DND-41 (cell line): ENCODE results near the gene ARHGAP8.
A peak's percentile ranks its signal among the peaks of the same experiment; 100 is the strongest.

Experiments
- ATAC-seq: fragments of 200-7000 bp; cut with Tn5 transposase; 3 replicates; pipeline ENCODE4 v1.9.1; 2021; ENCODE audit warnings: low read depth; ENCODE audit not compliant: insufficient read depth
- DNase-seq: peaks from one replicate; pipeline ENCODE4 v3.0.0-alpha.2; 2020
- H2AFZ ChIP-seq: 2 replicates; pipeline ENCODE4 v1.6.0; 2012; ENCODE audit warnings: low read depth, low read length
- H3K27ac ChIP-seq: 2 replicates; pipeline ENCODE4 v1.5.1; 2012; ENCODE audit warnings: low read length, inconsistent platforms
- H3K27me3 ChIP-seq: fragments of 200-600 bp; sonication (generic); 2 replicates; pipeline ENCODE4 v1.6.0; 2012; ENCODE audit warnings: low read length, mild to moderate bottlenecking, inconsistent platforms; ENCODE audit not compliant: insufficient read depth, poor library complexity
- H3K36me3 ChIP-seq: 2 replicates; pipeline ENCODE4 v1.5.1; 2012; ENCODE audit warnings: low read length, inconsistent platforms; ENCODE audit not compliant: insufficient read depth
- H3K4me1 ChIP-seq: 2 replicates; pipeline ENCODE4 v1.5.1; 2012; ENCODE audit warnings: mild to moderate bottlenecking, low read length; ENCODE audit not compliant: insufficient read depth
- H3K4me2 ChIP-seq: 2 replicates; pipeline ENCODE4 v1.6.0; 2012; ENCODE audit warnings: mild to moderate bottlenecking, moderate library complexity, low read length, inconsistent platforms; ENCODE audit not compliant: insufficient read depth
- H3K4me3 ChIP-seq, 2 experiments: fragments of 200-600 bp in 1 of 2; shearing (Covaris generic) in 1 of 2; 2 replicates each; pipeline ENCODE4 v1.5.1; 2012 to 2016; ENCODE audit warnings: inconsistent platforms in 2 of 2, low read length in 2 of 2, mild to moderate bottlenecking in 2 of 2, low read depth in 1 of 2, moderate library complexity in 1 of 2
- H3K79me2 ChIP-seq: 2 replicates; pipeline ENCODE4 v1.6.0; 2012; ENCODE audit warnings: low read length, inconsistent platforms; ENCODE audit not compliant: insufficient read depth
- H3K9ac ChIP-seq: 2 replicates; pipeline ENCODE4 v1.6.0; 2012; ENCODE audit warnings: low read depth, mild to moderate bottlenecking, inconsistent platforms, low read length, moderate library complexity
- H3K9me3 ChIP-seq: 2 replicates; pipeline ENCODE4 v1.5.1; 2012; ENCODE audit warnings: low read length, moderate library complexity, mild to moderate bottlenecking, inconsistent platforms; ENCODE audit not compliant: insufficient read depth, severe bottlenecking
- H4K20me1 ChIP-seq: 2 replicates; pipeline ENCODE4 v1.6.0; 2012; ENCODE audit warnings: low read length; ENCODE audit not compliant: insufficient read depth
- EZH2 ChIP-seq: IDR thresholded peaks from 3 replicates; pipeline ENCODE4 v1.6.1; 2012; ENCODE audit warnings: borderline replicate concordance, low read depth, mild to moderate bottlenecking, moderate library complexity, low read length, inconsistent platforms; ENCODE audit not compliant: severe bottlenecking
- TF ChIP-seq, protein P1 (sequence below): IDR thresholded peaks from 2 replicates; pipeline ENCODE4 v1.5.1; 2012; ENCODE audit warnings: borderline replicate concordance, low read length, moderate library complexity, mild to moderate bottlenecking; ENCODE audit not compliant: poor library complexity, severe bottlenecking; ENCODE audit errors: extremely low read depth

ARHGAP8 gene

DNA sequence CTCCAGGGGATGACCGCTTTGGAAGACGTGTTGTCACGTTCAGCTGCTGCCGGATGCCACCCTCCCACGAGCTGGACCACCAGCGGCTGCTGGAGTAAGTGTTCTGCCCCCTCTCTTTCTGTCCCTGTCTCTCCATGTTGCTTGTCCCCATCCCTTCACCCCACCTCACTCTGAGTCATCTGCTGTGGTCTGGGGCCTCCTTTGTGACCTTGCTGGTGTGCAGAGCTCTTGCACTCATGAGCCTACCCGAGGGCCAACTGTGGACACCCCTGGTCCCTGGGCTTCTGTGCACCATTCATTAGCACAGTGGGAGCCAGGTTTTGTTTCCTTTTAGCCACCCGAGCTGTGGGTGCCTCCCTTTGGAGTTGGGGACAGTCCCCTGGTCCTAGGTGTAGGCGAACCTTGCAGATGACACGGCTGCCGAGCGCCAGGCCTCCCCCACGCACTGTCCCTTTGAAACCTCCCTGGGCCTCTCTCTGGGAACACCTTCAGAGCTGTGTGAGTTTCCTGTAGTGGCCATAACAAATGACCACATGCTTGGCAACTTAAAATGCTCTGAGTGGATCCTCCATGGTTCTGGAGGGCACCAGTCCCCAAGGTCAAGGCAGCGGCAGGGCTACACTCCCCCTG is 49.8 kb downstream of the ARHGAP8 start:
- no peak overlapping the region for H3K27ac ChIP-seq
- no peak overlapping the region for H3K4me3 ChIP-seq
- no peaks in the 10 kb centered on the region for H3K79me2 ChIP-seq
- no peak overlapping the region for H3K4me2 ChIP-seq
- H3K27me3 ChIP-seq, result peaks cover 10% of the 10 kb centered on the region
- H3K9ac ChIP-seq, result no peak overlapping the region
- H4K20me1 ChIP-seq, result peaks cover 19% of the 10 kb centered on the region
- no peaks in the 10 kb centered on the region for H3K9me3 ChIP-seq
- ATAC-seq (no peak), DNase-seq (no peak)
- no peaks in the 10 kb centered on the region for H3K36me3 ChIP-seq
- H3K4me1 ChIP-seq, result no peaks in the 10 kb centered on the region
- TF ChIP-seq EZH2, result no peak
- TF ChIP-seq, protein P1, sequence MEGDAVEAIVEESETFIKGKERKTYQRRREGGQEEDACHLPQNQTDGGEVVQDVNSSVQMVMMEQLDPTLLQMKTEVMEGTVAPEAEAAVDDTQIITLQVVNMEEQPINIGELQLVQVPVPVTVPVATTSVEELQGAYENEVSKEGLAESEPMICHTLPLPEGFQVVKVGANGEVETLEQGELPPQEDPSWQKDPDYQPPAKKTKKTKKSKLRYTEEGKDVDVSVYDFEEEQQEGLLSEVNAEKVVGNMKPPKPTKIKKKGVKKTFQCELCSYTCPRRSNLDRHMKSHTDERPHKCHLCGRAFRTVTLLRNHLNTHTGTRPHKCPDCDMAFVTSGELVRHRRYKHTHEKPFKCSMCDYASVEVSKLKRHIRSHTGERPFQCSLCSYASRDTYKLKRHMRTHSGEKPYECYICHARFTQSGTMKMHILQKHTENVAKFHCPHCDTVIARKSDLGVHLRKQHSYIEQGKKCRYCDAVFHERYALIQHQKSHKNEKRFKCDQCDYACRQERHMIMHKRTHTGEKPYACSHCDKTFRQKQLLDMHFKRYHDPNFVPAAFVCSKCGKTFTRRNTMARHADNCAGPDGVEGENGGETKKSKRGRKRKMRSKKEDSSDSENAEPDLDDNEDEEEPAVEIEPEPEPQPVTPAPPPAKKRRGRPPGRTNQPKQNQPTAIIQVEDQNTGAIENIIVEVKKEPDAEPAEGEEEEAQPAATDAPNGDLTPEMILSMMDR, result no peak
- H2AFZ ChIP-seq, result no peak overlapping the region

DNA sequence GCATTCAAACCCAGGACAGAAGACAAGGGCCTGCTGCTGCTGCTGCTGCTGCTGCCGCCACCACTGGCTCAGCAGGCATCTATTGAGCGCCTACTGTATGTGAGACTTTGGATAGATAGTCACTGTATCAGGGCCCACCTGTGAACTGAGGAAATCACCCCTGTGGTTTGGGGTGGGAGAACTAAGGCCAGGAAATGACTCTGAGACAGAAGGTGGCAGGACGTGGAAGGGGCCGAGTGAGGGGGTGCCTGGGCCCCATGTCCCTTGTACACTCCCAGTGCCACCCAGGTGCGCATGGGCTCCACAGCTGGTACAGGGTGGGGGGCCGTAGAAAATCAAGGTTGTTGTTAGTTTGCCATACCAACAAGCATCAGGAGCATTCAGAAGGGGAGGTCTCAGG is 50.6 kb downstream of the ARHGAP8 start:
- TF ChIP-seq, protein P1, result no peak
- no peak for TF ChIP-seq EZH2
- peaks cover 19% of the 10 kb centered on the region for H4K20me1 ChIP-seq
- no peak overlapping the region for H3K27ac ChIP-seq
- no peak for DNase-seq
- no peak overlapping the region for H3K4me2 ChIP-seq
- no peaks in the 10 kb centered on the region for H3K4me1 ChIP-seq
- H3K27me3 ChIP-seq, result peaks cover 12% of the 10 kb centered on the region
- no peak overlapping the region for H3K9ac ChIP-seq
- ATAC-seq, result no peak
- H3K9me3 ChIP-seq, result no peaks in the 10 kb centered on the region
- no peaks in the 10 kb centered on the region for H3K36me3 ChIP-seq
- no peaks in the 10 kb centered on the region for H3K79me2 ChIP-seq
- no peak overlapping the region for H3K4me3 ChIP-seq
- H2AFZ ChIP-seq, result no peak overlapping the region

DNA sequence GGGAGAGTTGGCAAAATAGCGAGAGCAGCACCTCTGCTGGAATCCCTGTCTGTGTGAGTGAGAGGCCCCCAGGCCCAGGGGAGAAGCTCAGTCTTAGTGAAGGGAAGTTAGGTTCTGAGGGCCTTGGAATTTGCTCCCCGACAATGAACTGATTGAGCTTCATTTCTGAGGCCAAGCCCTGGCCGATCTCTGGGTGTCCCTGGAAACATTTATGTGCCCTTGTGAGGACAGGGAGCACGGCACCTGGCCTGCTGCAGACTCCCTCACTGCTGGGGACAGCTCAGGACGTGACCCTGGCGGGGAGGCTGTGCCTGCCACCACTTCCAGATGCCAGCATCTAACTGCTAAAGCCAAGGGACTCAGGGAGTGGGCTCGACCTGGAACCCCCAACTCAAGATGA is 52.0 kb downstream of the ARHGAP8 start:
- H4K20me1 ChIP-seq, result peaks cover 19% of the 10 kb centered on the region
- H3K36me3 ChIP-seq, result no peaks in the 10 kb centered on the region
- H3K27me3 ChIP-seq, result peaks cover 12% of the 10 kb centered on the region
- ATAC-seq, result no peak
- no peaks in the 10 kb centered on the region for H3K4me1 ChIP-seq
- H3K9me3 ChIP-seq, result no peaks in the 10 kb centered on the region
- H2AFZ ChIP-seq, result no peak overlapping the region
- H3K9ac ChIP-seq, result no peak overlapping the region
- no peak for DNase-seq
- H3K79me2 ChIP-seq, result no peaks in the 10 kb centered on the region
- TF ChIP-seq, protein P1, result no peak
- TF ChIP-seq EZH2, result no peak
- H3K4me3 ChIP-seq, result no peak overlapping the region
- H3K27ac ChIP-seq, result no peak overlapping the region
- H3K4me2 ChIP-seq, result no peak overlapping the region

DNA sequence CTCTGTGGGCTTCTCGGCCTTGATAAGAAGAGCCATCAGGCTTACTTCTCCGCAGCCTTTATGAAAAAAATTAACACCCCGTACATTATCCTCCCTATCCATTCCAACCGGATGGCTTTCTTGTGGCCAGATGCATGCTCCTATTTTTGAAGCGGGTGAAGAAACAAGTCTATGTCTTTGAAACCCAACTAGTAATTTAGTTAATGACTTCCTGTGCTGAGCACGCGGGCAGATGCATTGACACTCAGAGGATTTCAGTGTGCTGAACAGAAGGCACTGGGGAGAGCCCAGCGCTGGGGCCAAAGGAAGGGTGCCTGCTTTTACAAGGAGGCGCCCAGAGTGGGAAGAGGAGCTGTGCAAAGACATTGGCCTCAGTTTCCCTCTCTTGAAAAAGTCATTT is 53.3 kb downstream of the ARHGAP8 start:
- no peak overlapping the region for H3K4me2 ChIP-seq
- H3K4me3 ChIP-seq, result no peak overlapping the region
- no peaks in the 10 kb centered on the region for H3K36me3 ChIP-seq
- peak; percentile 78 for ATAC-seq
- H3K9me3 ChIP-seq, result no peaks in the 10 kb centered on the region
- H3K27ac ChIP-seq, result no peak overlapping the region
- peak; percentile 36 for DNase-seq
- H2AFZ ChIP-seq, result no peak overlapping the region
- H4K20me1 ChIP-seq, result peaks cover 19% of the 10 kb centered on the region
- no peak overlapping the region for H3K9ac ChIP-seq
- H3K79me2 ChIP-seq, result no peaks in the 10 kb centered on the region
- TF ChIP-seq, protein P1, result no peak
- TF ChIP-seq EZH2, result no peak
- H3K27me3 ChIP-seq, result peaks cover 12% of the 10 kb centered on the region
- H3K4me1 ChIP-seq, result no peaks in the 10 kb centered on the region
